A673 (cell line): ENCODE results near the gene EGFR. TPM values are rescaled to one million over a fixed set of nuclear protein-coding genes. Genes with fewer than 3 reads are reported as not detected.

ENCODE experiments used
- BruUV-seq: library from RNA; stranded (reverse); fragments of 400-500 nt; replicated peaks from 2 replicates; lab custom pipeline; 2021; lab: Mats Ljungman, UMichigan
- CTCF ChIA-PET: fragments of 300-600 bp; sonication (Branson Sonifier 250); formaldehyde crosslinking; loops from one replicate; lab custom pipeline; 2022; ENCODE audit warnings: antibody characterized with exemption; lab: Charles Lee
- POLR2A ChIA-PET: fragments of 300-600 bp; sonication (Branson Sonifier 250); formaldehyde crosslinking; loops from one replicate; lab custom pipeline; 2022; ENCODE audit warnings: antibody characterized with exemption; ENCODE audit not compliant: low non-redundant PET; lab: Charles Lee
- DNase-seq: peaks from one replicate; pipeline ENCODE4 v3.0.0-alpha.2; 2015; ENCODE audit warnings: low spot score
- H3K27ac ChIP-seq: fragments of 200-600 bp; sonication (generic); 2 replicates; pipeline ENCODE4 v1.5.1; 2016; ENCODE audit warnings: mixed run types, low read depth, mild to moderate bottlenecking, mixed read lengths, antibody characterized with exemption, low read length; ENCODE audit not compliant: poor library complexity, severe bottlenecking
- H3K27me3 ChIP-seq: fragments of 200-600 bp; sonication (generic); replicated peaks from 2 replicates; pipeline ENCODE4 v1.6.1; 2017; ENCODE audit warnings: mixed run types, low read depth, mild to moderate bottlenecking, mixed read lengths, antibody characterized with exemption, low read length; ENCODE audit not compliant: insufficient read depth, poor library complexity
- H3K36me3 ChIP-seq: fragments of 200-600 bp; sonication (generic); 2 replicates; pipeline ENCODE4 v1.6.1; 2016; ENCODE audit warnings: mixed run types, mild to moderate bottlenecking, mixed read lengths, antibody characterized with exemption, low read length; ENCODE audit not compliant: insufficient read depth, poor library complexity, severe bottlenecking
- H3K4me1 ChIP-seq: fragments of 200-600 bp; sonication (generic); 2 replicates; pipeline ENCODE4 v1.6.1; 2017; ENCODE audit warnings: mixed run types, mild to moderate bottlenecking, mixed read lengths, antibody characterized with exemption, low read length; ENCODE audit not compliant: insufficient read depth, poor library complexity, severe bottlenecking
- H3K4me3 ChIP-seq: fragments of 200-600 bp; sonication (generic); 2 replicates; pipeline ENCODE4 v1.5.1; 2016; ENCODE audit warnings: low read depth, mixed run types, mild to moderate bottlenecking, mixed read lengths, low read length; ENCODE audit not compliant: poor library complexity, severe bottlenecking
- H3K9me3 ChIP-seq: fragments of 200-600 bp; sonication (generic); 2 replicates; pipeline ENCODE4 v1.6.1; 2016; ENCODE audit warnings: mixed run types, low read depth, mild to moderate bottlenecking, mixed read lengths, antibody characterized with exemption, low read length; ENCODE audit not compliant: poor library complexity, severe bottlenecking
- CTCF ChIP-seq: fragments of 300-800, 200-600 bp; sonication (generic); conservative IDR thresholded peaks from 2 replicates; pipeline ENCODE4 v1.5.1; 2017; ENCODE audit warnings: low read depth, mild to moderate bottlenecking, antibody characterized with exemption, low read length, moderate library complexity, mixed read lengths
- EZH2 ChIP-seq: fragments of 200-600 bp; sonication (generic); IDR thresholded peaks from 2 replicates; pipeline ENCODE4 v1.6.1; 2017; ENCODE audit warnings: borderline replicate concordance, low read depth, mild to moderate bottlenecking, mixed read lengths, antibody characterized with exemption, low read length; ENCODE audit not compliant: poor library complexity, severe bottlenecking
- intact Hi-C: fragments of 100-400 bp; cut with micrococcal nuclease; formaldehyde crosslinking; loops from one replicate; pipeline ENCODE4 v1.10.0; 2022; ENCODE audit not compliant: unreplicated experiment
- total RNA-seq: library from RNA; stranded (reverse); gene quantifications from 2 replicates; pipeline ENCODE4 v1.2.3, GENCODE V29; 2021

Gene EGFR
- total RNA-seq, 1 experiment from 2014 or later: 0.84 TPM

DNA sequence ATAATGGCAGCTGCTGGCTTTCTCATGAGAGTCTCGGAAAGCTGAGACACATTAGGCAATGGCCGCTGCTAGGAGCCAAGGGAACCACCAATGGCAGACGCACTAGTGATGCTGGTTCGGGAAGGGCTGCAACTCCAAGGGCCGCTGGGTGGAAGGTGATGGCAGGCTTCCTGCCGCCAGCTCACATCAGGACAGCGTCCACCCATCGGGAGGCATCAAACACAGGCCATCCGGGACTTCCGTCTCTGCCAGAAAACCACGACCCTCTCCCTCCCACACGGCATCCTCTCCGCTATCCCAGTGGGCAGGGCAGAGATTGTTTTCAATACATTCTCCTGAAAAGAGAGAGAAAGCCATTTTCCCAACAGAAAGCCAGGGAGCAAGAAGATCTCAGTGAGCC lies 27.5 kb upstream of the EGFR start:
- TF ChIP-seq EZH2 (no peak), CTCF (no peak)
- CTCF ChIA-PET: no interaction called here
- no peaks in the 10 kb centered on the region for H3K36me3 ChIP-seq
- no peaks in the 10 kb centered on the region for H3K9me3 ChIP-seq
- POLR2A ChIA-PET: no interaction called here
- BruUV-seq: no TSS peak
- intact Hi-C loops: no loop called here
- no peak overlapping the region for H3K4me3 ChIP-seq
- H3K4me1 ChIP-seq: no peaks in the 10 kb centered on the region
- no peaks in the 10 kb centered on the region for H3K27me3 ChIP-seq
- DNase-seq: no peak
- H3K27ac ChIP-seq: no peak overlapping the region

GRCh38 chr7:54992871-54993475 lies 25.8 kb upstream of the EGFR start:
- intact Hi-C loops: no loop called here
- Histone ChIP-seq H3K9me3 (no peaks in the 10 kb centered on the region), H3K27ac (no peak overlapping the region), H3K36me3 (no peaks in the 10 kb centered on the region), H3K27me3 (no peaks in the 10 kb centered on the region), H3K4me1 (no peaks in the 10 kb centered on the region), H3K4me3 (no peak overlapping the region)
- no TSS peak for BruUV-seq
- TF ChIP-seq EZH2 (no peak), CTCF (no peak)
- CTCF ChIA-PET: no interaction called here
- DNase-seq: no peak
- POLR2A ChIA-PET: no interaction called here

DNA sequence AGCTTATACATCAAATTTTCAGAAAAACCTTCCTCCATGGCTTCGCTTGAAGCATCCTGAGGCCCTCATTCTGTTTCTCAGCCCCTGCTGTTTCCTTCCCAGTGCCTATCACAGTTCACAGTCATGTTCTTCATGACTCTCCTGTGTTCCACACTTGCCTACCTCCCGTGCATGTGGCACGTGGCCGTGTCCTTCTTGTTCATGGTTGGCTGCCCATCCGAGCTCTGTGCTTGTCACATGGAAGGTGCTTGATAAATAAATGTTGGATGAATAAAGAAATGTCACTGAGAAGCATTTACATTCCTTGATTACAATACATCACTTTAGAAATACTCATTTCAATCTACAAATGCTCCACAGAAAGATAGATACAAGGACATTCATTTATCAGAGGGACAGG lies 23.7 kb upstream of the EGFR start:
- H3K36me3 ChIP-seq: no peaks in the 10 kb centered on the region
- CTCF ChIA-PET: no interaction called here
- no TSS peak for BruUV-seq
- no peak for DNase-seq
- TF ChIP-seq CTCF (no peak), EZH2 (no peak)
- intact Hi-C loops: no loop called here
- no peaks in the 10 kb centered on the region for H3K4me1 ChIP-seq
- no peaks in the 10 kb centered on the region for H3K9me3 ChIP-seq
- peaks cover 5% of the 10 kb centered on the region for H3K27me3 ChIP-seq
- H3K27ac ChIP-seq: no peak overlapping the region
- H3K4me3 ChIP-seq: no peak overlapping the region
- POLR2A ChIA-PET: no interaction called here
